Measurements from ENCODE around the gene HOXD1.

HOXD1 gene

DNA sequence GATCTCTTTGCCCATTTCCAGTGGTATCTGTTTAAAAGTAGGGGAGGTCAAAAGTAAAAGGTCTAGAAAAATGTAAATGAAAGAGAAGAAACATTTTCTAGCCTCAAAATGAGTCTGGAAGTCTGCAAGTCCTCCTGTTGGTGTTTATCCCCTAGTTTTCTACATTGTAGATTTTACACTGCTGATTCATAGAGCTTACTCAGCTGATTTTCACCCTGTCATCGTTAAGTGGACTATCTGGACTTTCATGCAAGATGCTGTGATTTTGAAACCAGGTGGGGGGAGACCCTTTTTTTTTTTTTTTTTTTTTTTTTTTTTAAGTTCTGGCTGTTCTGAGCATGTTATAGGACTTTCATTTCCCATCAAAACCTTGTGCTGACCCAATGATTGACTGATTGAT lies 21.1 kb upstream of the HOXD1 start:
- DNase-seq: no peak

GRCh38 chr2:176169181-176169580 lies 19.3 kb upstream of the HOXD1 start:
- DNase-seq: no peak

DNA sequence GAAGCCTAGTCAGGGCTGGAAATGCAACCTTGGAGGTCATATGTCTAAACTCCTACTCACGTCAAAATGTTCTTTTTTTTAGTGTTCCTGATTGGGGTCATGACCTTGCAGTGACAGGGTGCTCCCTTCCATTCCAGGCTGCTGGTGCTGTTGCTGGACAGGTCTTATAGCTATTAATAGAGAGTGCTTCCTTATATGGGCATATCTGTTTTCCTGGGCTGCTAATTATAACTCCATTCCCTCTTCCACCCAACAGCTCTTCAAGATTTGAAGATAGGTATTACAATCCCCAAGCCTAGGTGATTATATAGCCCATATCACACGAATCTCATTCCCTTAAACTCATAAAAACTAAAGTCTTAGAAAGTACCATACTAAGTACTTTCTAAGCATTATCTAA lies 18.8 kb upstream of the HOXD1 start:
- DNase-seq: no peak

DNA sequence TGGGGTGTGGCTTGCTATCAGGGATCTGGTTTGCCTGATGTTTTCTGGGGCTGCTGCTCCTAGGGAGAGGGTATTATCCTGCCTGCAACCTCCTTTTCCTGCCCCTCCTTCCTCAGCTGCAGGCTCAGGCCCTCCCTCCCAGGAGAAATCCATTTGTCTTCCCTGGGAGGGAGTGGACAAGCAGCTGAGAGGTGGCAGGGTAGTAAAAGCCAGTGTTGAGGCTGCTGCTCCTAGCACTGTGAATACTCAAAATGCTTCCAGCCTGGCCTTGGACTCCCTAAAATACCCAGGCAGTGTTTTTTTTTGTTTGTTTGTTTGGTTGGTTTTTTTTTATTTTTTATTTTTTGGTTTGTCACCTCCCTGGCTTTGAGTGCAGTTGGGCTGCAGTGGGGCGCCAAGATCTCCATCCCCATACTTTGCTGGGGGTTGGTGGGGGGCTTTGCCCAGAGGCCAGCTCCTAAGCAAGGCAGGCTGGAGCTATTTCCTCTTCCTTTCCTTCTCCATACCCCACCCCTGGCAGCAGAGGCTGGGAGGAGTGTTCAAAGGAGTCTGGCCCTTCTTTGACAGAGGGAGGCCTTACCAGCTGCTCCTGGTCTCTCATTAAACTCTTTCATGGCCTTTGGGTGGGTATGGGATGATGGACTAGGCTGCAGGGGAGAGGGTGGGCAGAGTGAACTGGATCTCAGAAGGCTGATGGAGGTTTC lies 17.7 kb upstream of the HOXD1 start:
- no peak for DNase-seq

DNA sequence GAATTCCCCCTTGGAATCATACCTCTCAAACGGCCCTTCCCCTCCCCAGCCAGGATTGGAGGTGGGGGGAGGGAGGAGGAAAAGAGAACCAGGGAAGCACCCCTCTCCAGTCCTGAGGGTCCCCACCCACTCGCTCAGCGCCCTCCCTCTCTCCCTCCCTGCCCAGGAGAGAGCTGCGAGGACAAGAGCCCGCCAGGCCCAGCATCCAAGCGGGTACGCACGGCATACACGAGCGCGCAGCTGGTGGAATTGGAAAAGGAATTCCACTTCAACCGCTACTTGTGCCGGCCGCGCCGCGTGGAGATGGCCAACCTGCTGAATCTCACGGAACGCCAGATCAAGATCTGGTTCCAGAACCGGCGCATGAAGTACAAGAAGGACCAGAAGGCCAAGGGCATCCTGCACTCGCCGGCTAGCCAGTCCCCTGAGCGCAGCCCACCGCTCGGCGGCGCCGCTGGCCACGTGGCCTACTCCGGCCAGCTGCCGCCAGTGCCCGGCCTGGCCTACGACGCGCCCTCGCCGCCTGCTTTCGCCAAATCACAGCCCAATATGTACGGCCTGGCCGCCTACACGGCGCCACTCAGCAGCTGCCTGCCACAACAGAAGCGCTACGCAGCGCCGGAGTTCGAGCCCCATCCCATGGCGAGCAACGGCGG lies 17.0 kb upstream of the HOXD1 start:
- DNase-seq: no peak

GRCh38 chr2:176172007-176172894 lies 16.2 kb upstream of the HOXD1 start:
- no peak for DNase-seq

DNA sequence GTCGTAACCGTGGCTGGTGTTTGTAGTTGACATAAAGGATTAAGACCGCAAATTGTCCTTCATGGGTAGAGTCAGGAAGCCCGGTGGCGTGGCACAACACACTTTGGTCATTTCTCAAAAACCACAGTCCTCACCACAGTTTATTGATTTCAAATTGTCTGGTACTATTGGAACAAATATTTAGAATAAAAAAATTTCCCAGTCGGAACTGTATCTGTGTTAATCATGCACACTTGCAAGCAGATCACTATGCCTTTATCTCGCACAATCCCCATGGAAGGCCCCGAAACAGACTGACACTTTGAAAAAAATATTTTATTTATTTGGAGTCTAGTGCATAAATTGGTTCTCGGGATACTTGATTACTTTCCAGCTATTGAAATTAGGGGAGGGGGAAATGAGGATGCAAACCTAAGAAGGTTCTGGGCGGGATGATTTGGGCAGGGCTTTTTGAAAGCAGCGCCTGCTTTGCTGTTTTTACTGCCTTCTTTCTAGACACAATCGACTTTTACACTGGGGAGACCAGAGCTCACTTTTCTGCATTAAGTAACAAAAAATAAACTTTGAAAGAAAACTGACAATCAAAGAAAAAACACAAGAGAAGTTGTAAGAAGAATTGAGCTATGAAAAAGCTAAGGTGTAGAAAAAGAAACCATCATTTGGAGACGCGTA lies 15.4 kb upstream of the HOXD1 start:
- DNase-seq: no peak

- DNase-seq: no peak
Observed at GRCh38 chr2:176173567-176174381, 14.7 kb upstream of the HOXD1 start.

- no peak for DNase-seq
Observed at GRCh38 chr2:176174382-176174823, 14.1 kb upstream of the HOXD1 start.

- DNase-seq: no peak
Observed at GRCh38 chr2:176174824-176175708, 13.4 kb upstream of the HOXD1 start.

- no peak for DNase-seq
Observed at GRCh38 chr2:176175709-176176607, 12.5 kb upstream of the HOXD1 start.

DNA sequence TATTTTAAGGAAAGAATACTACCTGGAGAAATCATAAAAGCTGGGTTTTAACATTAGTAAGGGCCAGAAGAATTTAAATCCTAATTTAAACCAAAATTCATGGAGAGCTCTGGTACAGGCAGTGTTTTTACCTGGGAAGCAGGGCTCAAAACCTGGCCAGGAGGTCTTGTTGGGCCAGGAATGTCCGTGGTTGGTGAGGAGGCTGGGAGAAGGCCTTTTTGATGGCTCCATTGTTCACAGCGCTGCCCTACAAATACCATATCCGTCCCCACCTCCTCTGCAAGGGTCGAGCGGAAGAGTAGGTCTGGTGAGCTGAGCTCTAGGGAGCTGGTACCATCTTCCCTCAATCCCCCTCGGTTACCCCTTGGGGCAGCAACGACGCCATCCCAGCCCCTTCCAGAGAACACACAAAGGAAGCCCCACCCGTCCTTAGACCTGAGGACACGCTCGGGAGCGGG lies 10.9 kb upstream of the HOXD1 start:
- no peak for DNase-seq

- DNase-seq: no peak
Observed at GRCh38 chr2:176178038-176178756, 10.3 kb upstream of the HOXD1 start.

DNA sequence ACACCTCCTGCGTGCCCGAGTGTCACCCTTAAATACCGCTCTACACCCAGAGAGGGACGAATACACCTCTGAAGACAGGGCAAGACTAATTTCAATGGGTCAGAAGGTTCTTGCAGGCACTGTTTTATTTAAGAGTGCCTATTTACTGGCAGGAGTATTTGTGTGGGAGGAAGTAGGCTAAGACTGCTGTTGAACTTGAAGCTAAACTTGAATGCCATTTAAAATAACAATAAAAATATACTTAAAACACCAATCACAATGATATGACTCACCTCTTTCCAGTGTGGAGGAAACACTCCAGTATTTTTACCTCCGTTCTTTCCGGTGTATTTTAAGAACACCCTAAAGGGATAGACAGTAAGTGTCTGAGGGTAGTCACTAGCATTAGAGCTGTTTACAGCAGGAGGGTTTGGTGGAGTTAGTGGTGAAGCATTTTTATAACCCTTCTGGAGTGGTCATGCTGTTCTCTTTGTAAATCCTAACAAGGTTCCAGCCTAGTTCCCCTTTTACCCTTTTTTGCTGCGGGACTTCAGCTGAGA lies 9.6 kb upstream of the HOXD1 start:
- no peak for DNase-seq

DNA sequence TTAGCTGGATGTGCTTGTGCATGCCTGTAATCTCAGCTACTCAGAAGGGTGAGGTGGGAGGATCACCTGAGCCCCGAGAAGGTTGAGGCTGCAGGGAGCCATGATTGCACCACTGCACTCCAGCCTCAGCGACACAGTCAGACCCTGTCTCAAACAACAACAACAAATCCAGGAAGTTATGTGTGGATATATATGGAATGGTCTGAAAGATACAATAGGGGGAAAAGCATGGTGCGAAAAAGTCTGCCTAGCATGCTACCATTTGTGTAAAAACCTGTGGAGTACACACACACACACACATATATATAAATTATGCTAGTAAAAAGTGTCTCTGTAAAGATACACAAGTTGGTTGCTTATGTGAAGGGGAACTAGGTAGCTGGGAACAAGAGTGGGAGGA lies 6.9 kb upstream of the HOXD1 start:
- no peak for DNase-seq

DNA sequence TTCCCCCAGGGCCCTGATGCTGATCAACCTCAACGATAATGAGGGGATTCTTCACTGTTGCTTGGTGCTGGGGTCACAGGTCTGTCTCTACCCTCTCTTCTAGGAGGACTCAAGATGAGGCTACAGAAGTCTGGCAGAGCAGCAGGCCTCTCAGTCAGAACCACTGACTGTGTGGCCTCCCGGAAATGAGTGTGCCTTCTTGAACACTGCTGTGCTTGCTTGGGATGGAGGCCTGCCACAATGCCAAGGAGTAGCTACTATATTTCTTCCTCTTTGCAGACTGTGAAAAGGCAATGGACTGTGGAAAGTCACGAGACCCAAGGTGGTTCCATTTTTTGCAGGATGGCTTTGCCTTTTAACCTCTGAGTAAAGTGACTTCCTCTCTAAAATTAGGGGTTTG lies 5.8 kb upstream of the HOXD1 start:
- DNase-seq: no peak

DNA sequence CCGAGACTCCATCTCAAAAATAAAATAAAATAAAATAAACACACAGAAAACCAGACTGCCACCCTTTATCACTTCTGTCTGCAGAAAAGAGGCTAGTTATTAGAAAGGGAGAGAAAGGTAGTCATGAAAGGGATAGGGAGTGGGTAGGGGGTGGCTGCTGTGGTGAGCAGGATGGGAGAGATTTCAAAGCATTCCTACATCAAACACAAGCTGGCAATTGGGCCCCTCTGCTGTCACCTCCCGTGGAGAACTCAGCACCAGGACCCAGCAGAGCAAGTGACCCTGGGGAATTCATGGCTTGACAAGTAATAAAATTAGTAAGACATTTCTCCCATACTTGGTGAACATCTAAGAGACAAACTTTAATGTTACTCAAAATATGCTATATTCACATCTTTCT lies 3.7 kb upstream of the HOXD1 start:
- no peak for DNase-seq

- no peak for DNase-seq
Observed at GRCh38 chr2:176186024-176186423, 2.4 kb upstream of the HOXD1 start.
